AG04450 (cell line): ENCODE results near the gene OR6X1. TPM values are rescaled to one million over a fixed set of nuclear protein-coding genes. Genes with fewer than 3 reads are reported as not detected.
A peak's percentile ranks its signal among the peaks of the same experiment; 100 is the strongest.

Experiments used
- CTCF ChIA-PET: fragments of 300-600, 350-600 bp; formaldehyde crosslinking; extraction: SDS; loops from one replicate; lab custom pipeline; 2022; ENCODE audit warnings: antibody characterized with exemption, inconsistent platforms; lab: Charles Lee
- POLR2A ChIA-PET: fragments of 350-600 bp; formaldehyde crosslinking; extraction: SDS; loops from one replicate; lab custom pipeline; 2021; ENCODE audit warnings: antibody characterized with exemption, inconsistent platforms; lab: Yijun Ruan, JAX
- DNase-seq: peaks from one replicate; pipeline ENCODE4 v3.0.0-alpha.2; 2011; ENCODE audit warnings: low read depth, low spot score
- H3K27ac ChIP-seq: one replicate; pipeline ENCODE4 v1.5.1; 2012; ENCODE audit warnings: low read depth, low read length, control low read depth
- H3K27me3 ChIP-seq: one replicate; pipeline ENCODE4 v1.6.0; 2012; ENCODE audit warnings: low read length; ENCODE audit not compliant: control insufficient read depth, insufficient read depth
- H3K4me3 ChIP-seq: 2 replicates; pipeline ENCODE4 v1.5.1; 2011; ENCODE audit warnings: mild to moderate bottlenecking, low read depth, low read length, control low read depth
- H3K9me3 ChIP-seq: 2 replicates; pipeline ENCODE4 v1.5.1; 2012; ENCODE audit warnings: low read length; ENCODE audit not compliant: control insufficient read depth, insufficient read depth
- CTCF ChIP-seq: IDR thresholded peaks from 2 replicates; pipeline ENCODE4 v1.5.1; 2011; ENCODE audit warnings: low read depth, low read length, control low read depth, inconsistent platforms
- polyA plus RNA-seq: library from polyadenylated mRNA; depleted of rRNA; stranded (reverse); fragments of >200 nt; gene quantifications from 2 replicates; pipeline ENCODE4 v1.2.3, GENCODE V29; 2011

Gene OR6X1
- polyA plus RNA-seq, 1 experiment = not detected

- no peak for DNase-seq
- Histone ChIP-seq H3K9me3 (no peaks in the 10 kb centered on the region), H3K27me3 (no peaks in the 10 kb centered on the region), H3K4me3 (peak overlapping the region; percentile 85), H3K27ac (no peak overlapping the region)
- TF ChIP-seq CTCF = no peak
- POLR2A ChIA-PET = no interaction called here
- CTCF ChIA-PET = no interaction called here
Measured at GRCh38 chr11:123740787-123741158, 13.5 kb downstream of the OR6X1 start.

- Histone ChIP-seq H3K9me3 (no peaks in the 10 kb centered on the region), H3K27ac (no peak overlapping the region), H3K27me3 (no peaks in the 10 kb centered on the region), H3K4me3 (no peak overlapping the region)
- ChIA-PET POLR2A (no interaction called here), CTCF (interaction anchor here (1.9 kb wide), 2 partner anchors 26 to 28 kb away, joined by 4 to 8 read pairs; no protein-coding TSS in a partner anchor)
- no peak for DNase-seq
- no peak for TF ChIP-seq CTCF
Measured at GRCh38 chr11:123738374-123738773, 15.9 kb downstream of the OR6X1 start.

- Histone ChIP-seq H3K4me3 (no peak overlapping the region), H3K27me3 (no peaks in the 10 kb centered on the region), H3K27ac (no peak overlapping the region), H3K9me3 (no peaks in the 10 kb centered on the region)
- no peak for DNase-seq
- ChIA-PET POLR2A (no interaction called here), CTCF (interaction anchor here (0.9 to 1.5 kb wide), 2 partner anchors 26 to 30 kb away, joined by 4 to 5 read pairs; no protein-coding TSS in a partner anchor)
- no peak for TF ChIP-seq CTCF
Measured at GRCh38 chr11:123736769-123737168, 17.5 kb downstream of the OR6X1 start.

GRCh38 chr11:123729602-123730001 is 24.7 kb downstream of the OR6X1 start:
- Histone ChIP-seq H3K9me3 (peaks cover 9% of the 10 kb centered on the region), H3K27ac (no peak overlapping the region), H3K4me3 (no peak overlapping the region), H3K27me3 (no peaks in the 10 kb centered on the region)
- no peak for TF ChIP-seq CTCF
- DNase-seq = no peak
- ChIA-PET POLR2A (interaction anchor here (0.7 kb wide), 1 partner anchor 704 kb away, joined by 3 read pairs; no protein-coding TSS in a partner anchor), CTCF (interaction anchor here (1.1 to 2.5 kb wide), 2 partner anchors 13 to 19 kb away, joined by 3 to 15 read pairs; no protein-coding TSS in a partner anchor)

- no peak overlapping the region for H3K4me3 ChIP-seq
- peaks cover 9% of the 10 kb centered on the region for H3K9me3 ChIP-seq
- no peak for DNase-seq
- ChIA-PET POLR2A (no interaction called here), CTCF (interaction anchor here (1.0 to 1.7 kb wide), 2 partner anchors 15 to 19 kb away, joined by 3 to 6 read pairs; no protein-coding TSS in a partner anchor)
- H3K27me3 ChIP-seq = no peaks in the 10 kb centered on the region
- H3K27ac ChIP-seq = no peak overlapping the region
- no peak for TF ChIP-seq CTCF
Measured at GRCh38 chr11:123725995-123726655, 28.2 kb downstream of the OR6X1 start.
